K562 (cell line): Measurements from ENCODE around the gene MCFD2. TPM values are rescaled to one million over a fixed set of nuclear protein-coding genes. Genes with fewer than 3 reads are reported as not detected.

Experiments
- ATAC-seq: fragments of 200-7000 bp; cut with Tn5 transposase; 3 replicates; pipeline ENCODE4 v1.9.1; 2020; ENCODE audit warnings: moderate library complexity
- BruUV-seq: library from RNA; stranded (reverse); fragments of 400-500 nt; replicated peaks from 2 replicates; lab custom pipeline; 2021; lab: Mats Ljungman, UMichigan
- CTCF ChIA-PET: fragments of 300-600 bp; formaldehyde crosslinking; extraction: SDS; loops from one replicate; lab custom pipeline; 2021; ENCODE audit warnings: low intra/inter-chr PET ratio; lab: Yijun Ruan, JAX
- POLR2A ChIA-PET: fragments of 300-600, 350-650 bp; sonication (Branson Sonifier 250); formaldehyde crosslinking; extraction: SDS; loops from one replicate; lab custom pipeline; 2021; ENCODE audit warnings: antibody characterized with exemption, inconsistent platforms; lab: Yijun Ruan, JAX
- DNase-seq, 4 experiments: peaks; one replicate each; pipeline versions ENCODE4 v3.0.0 to v3.0.0-alpha.2; 2011 to 2018; ENCODE audit warnings: low spot score in 3 of 4, mixed read lengths in 3 of 4; ENCODE audit errors: extremely low read depth in 1 of 4
- FAIRE-seq: peaks from 2 replicates; lab custom pipeline; 2011; peaks lifted over from hg19 to GRCh38; lab: Jason Lieb, UNC
- H2AFZ ChIP-seq: 2 replicates; pipeline ENCODE4 v1.6.0; 2011; ENCODE audit warnings: low read depth, low read length, control low read depth, inconsistent platforms
- H3K27ac ChIP-seq: fragments of 200-600 bp; 3 replicates; pipeline ENCODE4 v1.8.0; 2011; ENCODE audit warnings: low read depth, mild to moderate bottlenecking, control low read depth, inconsistent platforms, low read length, moderate library complexity, mixed read lengths; ENCODE audit errors: extremely low read depth
- H3K27me3 ChIP-seq, 2 experiments: fragments of 300-600 bp in 1 of 2; 2 replicates in 1 of 2; 3 replicates in 1 of 2; pipeline versions ENCODE4 v1.6.0 to v1.8.0; 2011; ENCODE audit warnings: inconsistent platforms in 2 of 2, low read length in 2 of 2, mild to moderate bottlenecking in 1 of 2, mixed read lengths in 1 of 2, moderate library complexity in 1 of 2; ENCODE audit not compliant: control insufficient read depth in 2 of 2, insufficient read depth in 2 of 2
- H3K36me3 ChIP-seq: fragments of 300-600 bp; 3 replicates; pipeline ENCODE4 v1.8.0; 2011; ENCODE audit warnings: mild to moderate bottlenecking, low read length, inconsistent platforms; ENCODE audit not compliant: control insufficient read depth, insufficient read depth
- H3K4me1 ChIP-seq, 2 experiments: fragments of 200-600 bp in 1 of 2; replicated peaks in 1 of 2; 2 replicates in 1 of 2; 3 replicates in 1 of 2; pipeline versions ENCODE4 v1.5.1 to v1.8.0; 2011; ENCODE audit warnings: inconsistent platforms in 2 of 2, low read length in 2 of 2, mild to moderate bottlenecking in 1 of 2, mixed read lengths in 1 of 2, moderate library complexity in 1 of 2; ENCODE audit not compliant: control insufficient read depth in 2 of 2, insufficient read depth in 2 of 2
- H3K4me2 ChIP-seq: 2 replicates; pipeline ENCODE4 v1.6.1; 2011; ENCODE audit warnings: low read length, control low read depth, inconsistent platforms, mixed read lengths; ENCODE audit not compliant: insufficient read depth
- H3K4me3 ChIP-seq: fragments of 200-600 bp; sonication (generic), shearing (Covaris generic); 2 replicates; pipeline ENCODE4 v1.5.1; 2016; ENCODE audit warnings: control low read depth, inconsistent platforms
- H3K79me2 ChIP-seq: fragments of 200-600 bp; 3 replicates; pipeline ENCODE4 v1.8.0; 2011; ENCODE audit warnings: low read length, inconsistent platforms; ENCODE audit not compliant: control insufficient read depth, insufficient read depth
- H3K9ac ChIP-seq, 2 experiments: 2 replicates each; pipeline versions ENCODE4 v1.6.0 to v1.6.1; 2011; ENCODE audit warnings: low read depth in 2 of 2, low read length in 2 of 2, control low read depth in 1 of 2, inconsistent platforms in 1 of 2, mild to moderate bottlenecking in 1 of 2, mixed read lengths in 1 of 2; ENCODE audit not compliant: insufficient read depth in 1 of 2
- H3K9me1 ChIP-seq: one replicate; pipeline ENCODE4 v1.6.0; 2011; ENCODE audit warnings: inconsistent platforms, mild to moderate bottlenecking, low read length, moderate library complexity; ENCODE audit not compliant: control insufficient read depth, insufficient read depth
- H3K9me3 ChIP-seq: replicated peaks from 2 replicates; pipeline ENCODE4 v1.5.1; 2011; ENCODE audit warnings: low read depth, low read length, inconsistent platforms; ENCODE audit not compliant: control insufficient read depth, insufficient read depth
- H4K20me1 ChIP-seq: replicated peaks from 2 replicates; pipeline ENCODE4 v1.6.1; 2011; ENCODE audit warnings: low read length, inconsistent platforms, mixed read lengths; ENCODE audit not compliant: control insufficient read depth, insufficient read depth
- SIRT6 ChIP-seq: IDR thresholded peaks from one replicate; pipeline ENCODE4 v1.6.1; 2012; ENCODE audit warnings: low read depth, mild to moderate bottlenecking, control low read depth, inconsistent platforms, low read length, moderate library complexity
- ZNF518B ChIP-seq: fragments of 250-450 bp; sonication (Bioruptor Pico); IDR thresholded peaks from 2 replicates; pipeline ENCODE4 v1.5.0; 2021; ENCODE audit warnings: mild to moderate bottlenecking, moderate library complexity
- WGBS: fragments of 100-300 bp; shearing (Covaris generic); methylation state at CpG from one replicate; pipeline ENCODE4 v1.1.6; 2016; ENCODE audit warnings: low coverage, mixed read lengths; ENCODE audit not compliant: insufficient coverage; ENCODE audit errors: missing lambda C conversion rate; 5-methylcytosine and 5-hydroxymethylcytosine counted together
- in situ Hi-C: fragments of 300-500 bp; cut with MboI; formaldehyde crosslinking; loops from 4 replicates; pipeline ENCODE4 v1.15.0; 2018; ENCODE audit warnings: inconsistent platforms, mixed read lengths
- intact Hi-C: fragments of 100-400 bp; cut with micrococcal nuclease; formaldehyde crosslinking; loops from 2 replicates; pipeline ENCODE4 v1.14.2; 2022
- polyA plus RNA-seq, 8 experiments: library from polyadenylated mRNA; depleted of rRNA in 4 of 8; stranded (reverse) in 5 of 8; unstranded in 3 of 8; fragments of >200 nt; fragmentation: Nextera tagmentation in 2 of 8; fragmentation: Illumina TruSeq in 1 of 8; extraction: Ambion mirVana in 2 of 8; extraction: Trizol in 1 of 8; gene quantifications; 2 replicates each; pipeline versions ENCODE4 v1.2.1 to v1.2.3, GENCODE V29; 2011 to 2014; ENCODE audit warnings: inconsistent platforms in 1 of 8, missing spikeins in 1 of 8
- total RNA-seq, 7 experiments: library from RNA; depleted of rRNA in 6 of 7; stranded (reverse); fragments of >200 nt in 6 of 7; fragmentation: Illumina TruSeq in 2 of 7; extraction: Trizol in 2 of 7; gene quantifications; 2 replicates each; pipeline versions ENCODE4 v1.2.1 to v1.2.3, GENCODE V29; 2011 to 2021; ENCODE audit warnings: low replicate concordance in 1 of 7

Gene MCFD2
- total and polyA plus RNA-seq, 9 of the 15 experiments (the other 6 are each of a cell fraction or from before 2014, with no cell fraction given): 78.6 to 237 (median 123) TPM

- Histone ChIP-seq H3K79me2 (peaks cover 6% of the 10 kb centered on the region; the same call in 2 of the 3 replicates), H4K20me1 (no peaks in the 10 kb centered on the region), H3K9me1 (no peaks in the 10 kb centered on the region), H3K27me3 (no peaks in the 10 kb centered on the region), H3K9ac (no peak overlapping the region), H3K4me3 (no peak overlapping the region), H3K36me3 (peaks cover 35% of the 10 kb centered on the region), H2AFZ (no peak overlapping the region), H3K4me1 (peaks cover 3 to 5% of the 10 kb centered on the region in 2 experiments; a peak in 3 of 5 replicates), H3K4me2 (no peak overlapping the region), H3K9me3 (no peaks in the 10 kb centered on the region), H3K27ac (no peak overlapping the region)
- DNase-seq (no peak), ATAC-seq (no peak), FAIRE-seq (no peak)
- ChIA-PET POLR2A (no interaction called here), CTCF (no interaction called here)
- no peak for TF ChIP-seq SIRT6
- no peak for TF ChIP-seq ZNF518B (CRISPR knock-in tag)
- intact Hi-C loops (no loop called here), in situ Hi-C loops (no loop called here)
- WGBS: 75% methylated on average over 8 of the region's 11 CpGs
- BruUV-seq: no TSS peak
Observed at GRCh38 chr2:46947841-46948240, 32.2 kb upstream of the MCFD2 start.
